Testis (tissue), 2 donors: ENCODE data around the gene CNTN5.

Source experiments
- CTCF ChIP-seq, 3 experiments: fragments of 450-650 bp in 2 of 3; fragments of 200-600 bp in 1 of 3; sonication (generic) in 1 of 3; IDR thresholded peaks; one replicate each; pipeline ENCODE4 v1.5.1; 2016 to 2019; ENCODE audit warnings: antibody characterized with exemption in 3 of 3, mild to moderate bottlenecking in 2 of 3, moderate library complexity in 1 of 3
- POLR2A ChIP-seq: fragments of 450-650 bp; IDR thresholded peaks from one replicate; pipeline ENCODE4 v1.6.1; 2017; ENCODE audit warnings: antibody characterized with exemption, mild to moderate bottlenecking, moderate library complexity

GRCh38 chr11:99565333-99565732 lies 544.6 kb downstream of the CNTN5 start:
- TF ChIP-seq CTCF (IDR thresholded peaks at IDR 0.05) (no peak), POLR2A (no peak)
